ENCODE data around the gene MYO1E. TPM values are rescaled to one million over a fixed set of nuclear protein-coding genes. Genes with fewer than 3 reads are reported as not detected.

Gene MYO1E
- total RNA-seq, 1 donor from 2014 or later, result 403 TPM

DNA sequence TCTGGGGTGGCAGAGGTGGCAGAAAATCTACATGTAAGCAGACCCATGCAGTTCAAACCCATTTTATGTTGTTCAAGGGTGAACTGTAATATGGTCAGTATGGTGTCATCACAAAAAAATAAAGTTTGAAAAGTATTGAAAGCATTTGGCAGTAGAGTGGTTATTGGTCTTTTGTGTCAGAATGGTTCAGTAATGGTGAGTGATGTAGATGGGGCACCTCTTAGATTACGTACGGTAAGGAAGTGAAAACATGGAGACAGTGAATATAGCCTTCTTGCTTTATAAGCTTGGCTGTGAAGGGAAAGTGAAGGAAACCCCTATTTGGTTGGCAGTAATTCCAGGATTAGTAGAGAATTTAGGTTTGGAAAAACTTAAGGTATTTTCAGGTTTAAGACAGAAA, 284.9 kb downstream of the MYO1E start:
- DNase-seq (ENCODE audit: low read depth), result no peak
- TF ChIP-seq, protein P1, sequence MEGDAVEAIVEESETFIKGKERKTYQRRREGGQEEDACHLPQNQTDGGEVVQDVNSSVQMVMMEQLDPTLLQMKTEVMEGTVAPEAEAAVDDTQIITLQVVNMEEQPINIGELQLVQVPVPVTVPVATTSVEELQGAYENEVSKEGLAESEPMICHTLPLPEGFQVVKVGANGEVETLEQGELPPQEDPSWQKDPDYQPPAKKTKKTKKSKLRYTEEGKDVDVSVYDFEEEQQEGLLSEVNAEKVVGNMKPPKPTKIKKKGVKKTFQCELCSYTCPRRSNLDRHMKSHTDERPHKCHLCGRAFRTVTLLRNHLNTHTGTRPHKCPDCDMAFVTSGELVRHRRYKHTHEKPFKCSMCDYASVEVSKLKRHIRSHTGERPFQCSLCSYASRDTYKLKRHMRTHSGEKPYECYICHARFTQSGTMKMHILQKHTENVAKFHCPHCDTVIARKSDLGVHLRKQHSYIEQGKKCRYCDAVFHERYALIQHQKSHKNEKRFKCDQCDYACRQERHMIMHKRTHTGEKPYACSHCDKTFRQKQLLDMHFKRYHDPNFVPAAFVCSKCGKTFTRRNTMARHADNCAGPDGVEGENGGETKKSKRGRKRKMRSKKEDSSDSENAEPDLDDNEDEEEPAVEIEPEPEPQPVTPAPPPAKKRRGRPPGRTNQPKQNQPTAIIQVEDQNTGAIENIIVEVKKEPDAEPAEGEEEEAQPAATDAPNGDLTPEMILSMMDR (conservative IDR thresholded peaks at IDR 0.05; ENCODE audit: low read depth, low read length), result no peak
- no peak overlapping the region for H3K4me3 ChIP-seq (ENCODE audit: low read depth, low read length)

Other genes starting within 250 kb of the MYO1E start
- not detected in 2 replicates for gene LDHAL6B, start 166.0 kb downstream of the MYO1E start, total RNA-seq
- gene FAM81A, start 65.3 kb upstream of the MYO1E start, total RNA-seq, result 3.0 and 5.2 TPM in 2 replicates
- gene GCNT3, start 238.9 kb upstream of the MYO1E start, total RNA-seq, result 8.5 and 13.2 TPM in 2 replicates

Measured in epithelial cell of proximal tubule (primary cell).